ENCODE results near the gene PCNX2.

DNA sequence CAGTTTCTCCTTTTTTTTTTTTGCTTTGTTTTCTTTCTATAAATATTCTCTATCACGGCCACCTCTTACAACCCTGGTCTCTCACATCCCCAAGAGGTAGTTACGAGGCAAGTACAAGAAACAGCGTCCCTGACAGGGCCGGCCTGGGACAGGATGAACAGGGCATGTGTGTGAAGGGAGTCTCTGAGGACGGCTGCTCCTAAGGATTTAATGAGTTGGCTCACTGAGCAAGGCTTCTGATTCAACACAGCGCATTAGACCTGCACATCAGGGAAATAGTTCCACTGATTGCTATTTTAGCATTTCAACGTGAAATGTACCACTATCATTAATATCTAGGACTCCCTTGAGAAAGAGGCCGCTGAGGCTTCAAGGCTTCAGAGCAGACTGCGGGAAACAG is 291.1 kb downstream of the PCNX2 start:
- TF ChIP-seq CTCF (IDR thresholded peaks at IDR 0.05) (no peak), EZH2 (IDR thresholded peaks at IDR 0.05; ENCODE audit: borderline replicate concordance, insufficient read depth, low read depth, low read length, poor library complexity, severe bottlenecking) (no peak)

All from B cell (primary cell).